ENCODE measurements around the gene NSDHL. TPM values are rescaled to one million over a fixed set of nuclear protein-coding genes. Genes with fewer than 3 reads are reported as not detected.
"Not testable (repeated sequence)": the region's sequence is repeated elsewhere in the genome, so short reads cannot be mapped to it uniquely, and the experiment has no call there.

Gene NSDHL
- total RNA-seq, 1 donor from 2014 or later, result 25.1 TPM

DNA sequence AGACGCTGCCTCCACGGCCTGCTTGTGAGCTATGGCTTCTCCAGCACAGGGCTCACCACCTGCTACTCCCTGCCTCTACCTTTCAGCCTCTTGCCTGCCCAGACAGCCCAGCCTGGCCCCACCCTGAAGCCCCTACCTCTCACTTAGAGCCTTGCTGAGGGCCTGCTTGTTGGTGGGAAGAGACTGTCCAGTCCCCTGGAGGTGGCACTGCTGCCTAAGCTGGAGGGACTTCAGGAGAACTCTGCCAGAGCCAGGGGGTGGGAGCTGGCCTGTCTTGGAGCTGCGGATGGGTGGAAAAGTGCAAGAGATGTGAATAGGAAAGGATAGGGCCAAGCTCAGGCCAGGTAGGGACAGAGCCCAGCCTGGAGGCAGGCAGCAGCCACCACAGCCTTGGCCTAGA is 64.3 kb downstream of the NSDHL start:
- no peak for DNase-seq (ENCODE audit: low spot score)

- peak; percentile 81 for DNase-seq (ENCODE audit: low spot score)
Observed at GRCh38 chrX:152895724-152896420, 65.0 kb downstream of the NSDHL start.

DNA sequence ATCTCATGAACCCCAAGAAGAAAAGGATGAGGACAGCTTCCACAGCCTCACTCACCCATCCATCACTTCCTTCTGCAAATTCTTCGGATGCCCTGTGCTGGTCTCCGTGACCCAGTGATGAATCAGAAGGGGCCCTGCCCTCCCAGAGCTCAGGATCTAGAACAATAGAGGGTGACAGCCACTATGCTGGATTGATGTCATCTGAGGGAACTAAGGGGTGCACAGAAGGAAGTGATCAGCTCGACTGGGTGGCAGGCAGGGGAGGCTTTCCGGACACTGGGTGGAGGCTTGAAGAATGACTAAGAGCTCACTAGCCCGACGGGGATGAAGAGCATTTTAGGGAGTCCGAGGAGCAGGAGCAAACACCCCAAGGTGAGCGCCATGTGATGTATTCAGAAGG is 65.6 kb downstream of the NSDHL start:
- DNase-seq (ENCODE audit: low spot score), result no peak

- peak; percentile 76 for DNase-seq (ENCODE audit: low spot score)
Observed at GRCh38 chrX:152897222-152898131, 66.6 kb downstream of the NSDHL start, which contains the start of gene ZNF185. TSS of gene ZNF185 (plus strand) at chrX:152898067. CDS start at chrX:152914490, 16,423 bp downstream.

- no peak for DNase-seq (ENCODE audit: low spot score)
Observed at GRCh38 chrX:152898442-152898841, 67.6 kb downstream of the NSDHL start.

DNA sequence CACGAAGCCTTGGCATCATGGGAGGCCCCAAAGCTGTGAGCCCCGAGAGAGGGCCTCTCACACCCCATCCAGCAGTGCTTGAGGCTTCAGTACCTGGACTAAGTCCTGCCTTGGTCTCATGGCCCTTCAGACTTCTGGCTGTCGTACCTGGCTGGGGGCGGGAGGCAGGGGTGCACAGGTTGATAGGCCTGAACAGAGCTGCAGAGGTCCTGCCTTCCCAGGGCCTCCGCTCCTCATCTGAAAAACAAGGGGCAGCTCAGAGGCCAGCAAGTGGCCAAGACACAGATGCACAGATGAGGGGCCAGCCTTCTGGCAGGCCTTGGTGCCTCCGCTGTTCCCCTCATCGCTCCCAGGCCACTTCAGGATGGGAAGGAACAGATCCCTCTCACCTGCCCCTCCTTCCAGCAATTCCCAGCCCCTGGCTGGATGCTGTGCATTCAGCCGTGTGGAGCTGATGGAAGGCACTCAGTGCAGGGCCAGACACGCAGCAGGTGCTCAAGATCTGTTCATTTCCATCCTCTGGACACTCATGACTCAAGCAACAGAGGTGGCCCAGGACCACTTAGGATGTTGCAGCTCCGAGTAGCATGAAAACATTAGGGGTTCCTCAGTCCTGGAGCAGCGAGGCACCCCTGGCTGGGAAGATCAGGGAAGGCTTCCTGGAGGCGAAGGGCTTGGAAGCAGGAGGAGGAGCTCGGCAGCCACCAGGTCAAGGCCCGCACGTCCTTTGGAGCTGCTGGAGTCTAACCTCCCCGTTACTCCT is 68.4 kb downstream of the NSDHL start:
- no peak for DNase-seq (ENCODE audit: low spot score)

DNA sequence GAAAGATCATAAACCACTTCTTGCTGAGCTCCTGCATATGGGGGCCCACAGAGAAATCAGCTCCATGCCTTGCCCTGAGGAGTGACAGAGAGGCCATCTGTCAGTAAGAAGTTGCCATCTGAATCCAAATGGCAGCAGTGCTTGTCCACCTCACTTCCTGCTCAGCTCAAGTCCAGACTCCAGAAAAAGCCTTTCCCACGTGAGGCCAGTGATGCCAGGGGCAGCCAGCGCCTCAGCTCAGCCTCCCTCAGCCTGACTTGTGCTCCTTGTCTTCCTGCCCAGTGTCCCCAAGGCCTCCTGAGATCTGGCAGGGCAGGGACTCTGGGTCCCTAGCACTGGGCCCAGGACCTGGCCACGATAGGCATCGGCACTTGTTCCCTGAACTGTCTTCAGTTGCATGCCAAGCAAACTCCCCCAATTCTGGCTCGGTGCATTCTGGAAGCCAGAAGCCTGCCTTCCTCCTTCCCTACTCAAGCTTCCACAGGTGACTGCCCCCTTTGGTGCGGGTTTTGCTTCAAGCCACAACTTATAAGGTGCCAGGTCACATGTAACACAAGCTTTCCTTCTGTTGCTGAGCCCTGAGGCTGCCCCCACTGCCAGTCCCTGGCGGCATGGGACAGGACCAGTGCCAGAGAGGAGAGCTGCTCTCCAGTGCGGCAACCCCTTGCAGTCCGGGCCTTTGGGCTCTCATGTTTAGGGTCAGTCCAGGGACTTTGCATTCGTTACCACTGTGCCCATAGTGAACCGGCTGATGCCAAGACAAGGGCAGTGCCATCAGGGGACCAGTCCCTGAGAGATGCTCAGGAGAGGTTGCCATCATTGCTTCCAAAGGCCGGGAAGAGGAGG is 69.2 kb downstream of the NSDHL start:
- no peak for DNase-seq (ENCODE audit: low spot score)

DNA sequence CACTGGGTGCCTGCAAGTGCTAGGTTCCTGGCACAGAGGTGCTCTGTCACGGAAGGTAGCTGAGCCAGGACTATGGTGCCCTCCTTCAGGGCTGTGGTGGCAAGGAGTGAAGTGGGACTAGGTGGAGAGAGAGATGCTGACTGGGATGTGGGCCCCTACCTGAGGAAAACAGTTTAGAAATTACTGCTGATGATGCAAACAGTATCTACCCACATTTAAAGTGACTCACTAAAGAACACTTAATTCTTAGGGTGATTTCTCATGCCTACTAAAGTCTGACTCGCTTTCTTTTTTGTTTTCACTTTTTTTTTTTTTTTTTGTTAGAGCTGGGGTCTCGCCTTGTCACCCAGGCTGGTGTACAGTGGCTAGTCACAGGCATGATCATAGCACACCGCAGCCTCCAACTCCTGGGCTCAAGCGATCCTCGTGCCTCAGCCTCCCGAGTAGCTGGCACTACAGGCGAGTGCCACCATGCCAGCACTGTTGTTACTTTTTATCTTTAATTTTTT is 70.1 kb downstream of the NSDHL start:
- DNase-seq (ENCODE audit: low spot score), result no peak

DNA sequence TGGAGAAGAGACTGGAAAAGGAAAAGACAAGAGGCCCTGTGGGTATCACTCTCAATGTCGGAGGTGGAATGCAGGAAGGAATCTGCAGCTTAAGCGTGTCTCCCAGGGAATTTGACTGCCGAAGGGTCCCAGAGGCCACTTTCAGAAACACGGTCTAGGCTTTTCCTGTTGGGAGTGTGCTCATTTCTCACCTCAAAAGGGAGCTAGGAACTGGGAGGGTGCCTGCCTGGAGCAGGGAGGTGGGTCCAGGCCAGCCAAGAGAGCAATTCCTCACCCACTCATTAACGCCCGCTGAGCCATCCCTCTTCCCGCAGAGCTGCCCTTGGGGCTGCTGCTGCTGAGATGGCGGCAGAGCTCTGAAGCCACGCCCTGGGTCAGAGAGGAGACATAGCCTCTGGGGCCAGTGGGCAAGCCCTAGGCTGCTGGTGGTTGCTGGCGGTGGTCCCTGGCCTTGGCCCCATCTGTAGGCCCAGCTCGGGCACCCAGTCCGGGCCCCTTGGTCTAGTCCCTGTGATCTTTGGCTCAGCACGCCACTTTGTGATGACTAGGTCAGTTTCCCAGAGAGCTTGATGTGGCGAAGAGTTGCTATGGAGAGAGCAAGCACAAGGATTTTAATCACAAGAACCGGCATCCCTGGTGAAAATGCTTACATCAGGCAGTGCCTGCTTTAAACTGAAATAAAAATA is 71.1 kb downstream of the NSDHL start:
- DNase-seq (ENCODE audit: low spot score), result no peak

- DNase-seq (ENCODE audit: low spot score), result no peak
Observed at GRCh38 chrX:152902502-152902820, 71.6 kb downstream of the NSDHL start.

DNA sequence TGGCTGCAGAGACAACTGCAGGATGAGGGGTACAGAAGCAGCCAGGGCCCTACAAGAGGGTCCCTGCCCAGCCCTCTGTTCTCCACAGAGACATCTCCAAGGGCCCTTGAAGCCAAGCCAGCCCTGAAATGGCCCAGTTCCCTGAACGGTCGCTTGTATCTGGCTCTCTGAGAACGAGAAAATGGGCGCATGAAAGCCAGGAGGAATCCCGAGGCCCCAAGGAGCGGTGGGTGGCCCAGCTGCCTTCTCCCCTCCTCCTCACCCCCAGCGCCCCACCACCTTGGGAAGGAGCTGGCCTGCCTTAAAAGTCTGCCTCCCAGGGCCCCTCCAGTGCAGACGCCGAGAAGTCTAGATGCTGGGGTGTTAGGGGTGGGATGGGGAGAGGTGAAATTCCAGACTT is 72.7 kb downstream of the NSDHL start:
- DNase-seq (ENCODE audit: low spot score), result no peak

DNA sequence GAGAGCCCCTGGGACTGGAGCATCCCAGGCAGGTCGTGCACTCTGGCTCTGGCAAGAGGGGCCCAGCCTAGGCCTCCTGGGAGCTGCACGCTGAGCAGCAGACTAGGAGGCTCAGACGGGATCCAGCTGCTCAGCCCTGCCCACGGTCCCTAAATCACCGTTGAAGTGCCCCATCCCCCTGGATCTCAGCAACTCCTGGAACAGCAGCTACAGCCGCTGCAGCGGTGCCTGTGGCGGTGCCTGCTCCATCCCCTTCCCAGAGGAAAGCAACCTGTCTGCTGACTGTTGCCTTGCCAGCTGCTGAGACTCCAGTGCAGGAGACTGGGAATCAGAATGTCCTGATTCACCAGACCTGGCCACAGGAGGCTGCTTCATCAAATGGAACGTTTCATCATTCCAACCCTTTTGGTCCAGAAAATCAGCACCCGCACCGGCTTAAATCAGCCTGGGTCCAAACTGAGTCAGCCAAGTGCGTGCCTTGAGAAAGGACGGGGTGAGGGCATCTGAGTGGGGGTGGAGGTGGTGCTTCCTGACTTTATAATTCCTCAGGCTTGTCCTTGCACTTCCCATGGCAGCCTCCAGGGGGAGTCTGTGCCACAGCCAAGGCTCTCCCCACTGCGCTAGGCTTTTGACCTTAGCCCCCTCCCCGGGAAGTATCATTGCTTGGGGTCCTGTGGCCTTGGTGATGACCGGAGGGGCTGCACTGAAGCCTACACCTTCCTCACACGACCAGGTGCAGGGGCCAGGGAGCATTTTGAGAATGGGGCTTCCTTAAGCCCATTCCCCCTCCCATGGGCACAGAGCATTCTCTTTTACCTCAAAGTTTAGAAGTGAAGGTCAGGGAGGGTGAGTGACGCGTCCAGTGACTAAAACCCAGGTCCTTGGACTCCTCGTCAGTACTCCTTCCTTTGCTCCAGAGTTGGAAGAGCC is 73.6 kb downstream of the NSDHL start:
- DNase-seq (ENCODE audit: low spot score), result no peak

DNA sequence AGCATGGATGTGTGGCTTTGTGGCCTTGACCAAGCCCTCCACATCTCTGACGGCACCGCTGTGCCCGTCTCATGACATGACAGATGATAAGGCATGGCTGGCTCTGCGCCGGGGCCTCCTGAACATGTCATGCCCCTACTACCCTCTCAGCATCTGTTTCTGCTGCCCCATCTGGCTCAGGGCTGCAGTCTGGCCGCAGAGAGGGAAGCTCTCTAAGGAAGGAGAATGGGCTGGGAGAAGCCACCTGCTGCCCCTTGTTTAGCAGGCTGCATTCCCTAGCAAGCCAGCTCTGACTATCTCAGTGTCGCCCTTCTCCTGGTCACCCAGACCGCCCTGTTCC is 74.2 kb downstream of the NSDHL start:
- no peak for DNase-seq (ENCODE audit: low spot score)

GRCh38 chrX:152907084-152907651 is 76.3 kb downstream of the NSDHL start:
- no peak for DNase-seq (ENCODE audit: low spot score)

GRCh38 chrX:152908486-152908885 is 77.6 kb downstream of the NSDHL start:
- no peak for DNase-seq (ENCODE audit: low spot score)

DNA sequence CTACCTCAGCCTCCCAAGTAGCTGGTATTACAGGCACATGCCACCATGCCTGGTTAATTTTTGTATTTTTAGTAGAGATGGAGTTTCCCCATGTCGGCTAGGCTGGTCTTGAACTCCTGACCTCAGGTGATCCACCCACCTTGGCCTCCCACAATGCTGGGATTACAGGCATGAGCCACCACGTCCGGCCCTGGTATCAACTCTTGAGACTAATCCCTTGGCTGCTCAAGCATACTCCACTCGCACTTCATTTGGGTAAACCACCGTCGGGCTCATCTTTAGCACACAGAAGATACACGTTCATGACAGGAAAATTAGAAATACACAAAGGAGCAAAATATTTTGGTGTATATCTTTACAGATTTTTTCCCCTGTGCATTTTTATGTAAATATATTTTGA is 79.2 kb downstream of the NSDHL start:
- not testable (repeated sequence) for DNase-seq (ENCODE audit: low spot score)

- no peak for DNase-seq (ENCODE audit: low spot score)
Observed at GRCh38 chrX:152912106-152912505, 81.2 kb downstream of the NSDHL start.

- DNase-seq (ENCODE audit: low spot score), result no peak
Observed at GRCh38 chrX:152912641-152913040, 81.8 kb downstream of the NSDHL start.

DNA sequence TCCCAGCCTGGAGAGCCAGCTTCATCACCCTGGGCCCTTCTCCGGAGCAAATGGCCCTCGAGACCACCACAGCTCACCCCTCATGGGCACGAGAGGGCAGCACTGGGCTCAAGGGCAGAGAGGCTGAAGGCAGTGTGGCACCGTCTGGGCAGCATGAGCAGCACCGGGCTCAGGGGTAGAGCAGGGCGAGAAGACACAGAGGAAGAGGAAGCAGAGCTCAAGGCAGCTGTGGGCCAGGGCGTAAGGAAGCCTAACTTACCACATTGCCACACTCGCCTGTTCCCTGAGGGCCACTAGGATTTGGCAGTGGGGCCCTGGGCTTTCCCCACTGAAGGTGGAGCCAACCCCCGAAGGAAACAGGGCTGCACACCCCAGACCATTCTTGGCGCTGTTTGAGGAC is 82.5 kb downstream of the NSDHL start:
- DNase-seq (ENCODE audit: low spot score), result no peak

All from ureter (tissue), 1 donor.